Stimulated activated naive CD8-positive, alpha-beta T cell treated with anti-CD3 and anti-CD28 coated beads, Interleukin-15, amount 100 ng/mL, for 72 hours (primary cell): Measurements from ENCODE around the gene CREBL2.
A peak's percentile ranks its signal among the peaks of the same experiment; 100 is the strongest.
"Not testable (repeated sequence)": the region's sequence is repeated elsewhere in the genome, so short reads cannot be mapped to it uniquely, and the experiment has no call there.

Source experiments
- ATAC-seq: fragments of 150-1000 bp; cut with Tn5 transposase; 2 replicates; pipeline ENCODE4 v1.10.0; 2021; ENCODE audit warnings: mild to moderate bottlenecking, moderate library complexity
- DNase-seq, 2 donors: peaks; one replicate each; pipeline ENCODE4 v3.0.0; 2021 to 2022
- H3K27ac Mint-ChIP-seq, 2 donors: one replicate each; pipeline ENCODE4 v1.8.0; 2022; ENCODE audit warnings: mild to moderate bottlenecking in 2 of 2, mixed read lengths in 2 of 2, moderate library complexity in 2 of 2
- H3K27me3 Mint-ChIP-seq: one replicate; pipeline ENCODE4 v1.8.0; 2022; ENCODE audit warnings: mixed read lengths
- H3K4me1 Mint-ChIP-seq: one replicate; pipeline ENCODE4 v1.8.0; 2022; ENCODE audit warnings: mild to moderate bottlenecking, mixed read lengths
- H3K4me3 Mint-ChIP-seq, 2 donors: one replicate each; pipeline ENCODE4 v1.8.0; 2022; ENCODE audit warnings: mild to moderate bottlenecking in 2 of 2, mixed read lengths in 2 of 2, moderate library complexity in 1 of 2
- H3K9me3 Mint-ChIP-seq, 2 donors: one replicate each; pipeline ENCODE4 v1.8.0; 2022; ENCODE audit warnings: mixed read lengths in 2 of 2

The CREBL2 gene

DNA sequence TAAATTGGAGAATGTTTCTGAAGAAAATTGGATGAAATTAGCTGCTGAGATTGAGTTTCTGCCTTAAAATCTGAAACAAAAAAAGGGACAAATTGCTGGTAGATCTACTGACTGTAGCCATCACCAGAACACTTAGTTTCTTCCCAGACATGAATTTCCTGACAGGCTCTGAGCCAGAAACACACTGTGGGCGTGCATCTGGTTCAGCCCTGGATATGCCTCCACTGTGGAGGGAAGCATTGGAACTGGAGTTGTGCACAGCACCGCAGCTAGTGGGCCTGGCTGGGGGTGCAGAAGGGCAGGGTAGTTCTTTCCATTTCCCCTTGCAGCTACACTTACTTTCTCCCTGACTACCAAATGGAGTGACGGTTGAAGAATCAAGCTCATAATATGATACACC is 31.2 kb downstream of the CREBL2 start:
- peaks cover 12% of the 10 kb centered on the region for H3K4me1 Mint-ChIP-seq
- peaks cover 14 to 24% of the 10 kb centered on the region in 2 donors for H3K9me3 Mint-ChIP-seq

DNA sequence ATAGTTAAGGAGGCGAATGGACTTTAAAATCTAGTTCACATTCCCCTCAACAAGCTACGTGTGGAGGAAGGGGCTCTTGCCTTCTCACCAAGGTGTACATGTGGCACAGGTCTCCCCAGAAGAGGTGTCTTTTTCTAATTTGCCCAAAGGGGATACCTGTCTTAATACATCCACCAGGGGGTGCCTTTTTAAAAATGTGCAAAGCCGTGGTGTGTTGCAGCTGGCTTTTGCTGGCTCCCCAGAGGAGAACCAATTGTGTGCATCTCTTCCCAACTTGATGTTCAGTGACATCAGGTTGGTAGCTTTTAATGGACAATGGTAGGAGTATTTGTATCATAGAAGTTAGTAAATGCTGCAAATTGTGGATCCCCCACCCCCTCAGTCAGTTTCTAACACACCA is 33.8 kb downstream of the CREBL2 start:
- H3K9me3 Mint-ChIP-seq = peaks cover 34% of the 10 kb centered on the region in 2 donors
- no peaks in the 10 kb centered on the region for H3K27me3 Mint-ChIP-seq
- peak; percentile 86 for ATAC-seq
- H3K27ac Mint-ChIP-seq = no peak overlapping the region
- DNase-seq = peak; percentile 24 to 34
- H3K4me3 Mint-ChIP-seq = no peak overlapping the region
- H3K4me1 Mint-ChIP-seq = peaks cover 12% of the 10 kb centered on the region

More for the DNA sequence above, 31.2 kb downstream of the CREBL2 start:
- ATAC-seq (no peak), DNase-seq (no peak)
- H3K4me3 Mint-ChIP-seq = no peak overlapping the region
- no peaks in the 10 kb centered on the region for H3K27me3 Mint-ChIP-seq
- H3K27ac Mint-ChIP-seq = no peak overlapping the region

DNA sequence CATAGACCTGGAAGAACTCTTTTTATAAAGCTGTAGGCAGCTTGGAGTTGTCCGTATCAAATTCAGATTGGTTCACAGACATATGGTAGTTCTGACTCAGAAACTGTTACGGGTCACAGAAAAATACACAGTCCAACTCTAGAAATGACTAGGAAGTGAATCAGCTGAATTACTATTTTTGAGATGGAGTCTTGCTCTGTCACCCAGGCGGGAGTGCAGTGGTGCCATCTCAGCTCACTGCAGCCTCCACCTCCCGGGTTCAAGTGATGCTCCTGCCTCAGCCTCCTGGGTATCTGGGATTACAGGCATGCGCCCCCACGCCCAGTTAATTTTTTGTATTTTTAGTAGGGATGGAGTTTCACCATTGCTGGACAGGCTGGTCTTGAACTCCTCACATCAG is 34.3 kb downstream of the CREBL2 start:
- H3K27ac Mint-ChIP-seq = peak overlapping the region; percentile 69 to 85
- H3K4me1 Mint-ChIP-seq = peaks cover 12% of the 10 kb centered on the region
- DNase-seq (peak in 1 of 2 donors; percentile 21), ATAC-seq (peak; percentile 95)
- peaks cover 34 to 37% of the 10 kb centered on the region in 2 donors for H3K9me3 Mint-ChIP-seq
- H3K27me3 Mint-ChIP-seq, H3K4me3 Mint-ChIP-seq: not testable (repeated sequence)

DNA sequence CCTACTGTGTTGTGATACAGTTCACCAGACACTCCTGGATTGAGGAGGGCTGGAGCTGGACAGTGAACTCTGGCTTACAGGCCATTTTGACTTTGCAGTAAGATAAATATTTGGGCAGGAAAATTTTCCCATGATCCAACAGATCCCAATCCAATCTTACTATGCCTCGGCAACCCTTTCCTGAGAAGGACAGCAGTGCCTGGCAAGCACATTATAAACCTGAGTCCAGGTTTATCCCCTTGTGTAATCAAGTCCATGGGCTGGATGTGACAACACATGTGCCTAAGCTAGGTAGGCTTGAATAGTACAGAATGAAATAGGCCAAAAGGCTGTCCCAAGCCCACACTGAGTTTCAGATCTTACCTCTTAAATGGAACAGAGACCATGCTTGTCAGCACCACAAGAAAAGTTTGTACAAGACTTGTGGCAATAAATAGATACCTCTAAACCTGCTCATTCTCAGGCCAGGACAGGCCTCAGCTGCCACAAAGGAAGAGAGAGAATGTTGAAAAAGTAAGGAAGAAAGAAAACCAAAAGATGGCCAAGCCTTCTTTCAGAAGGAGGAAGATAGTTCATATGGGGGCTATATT is 34.9 kb downstream of the CREBL2 start:
- ATAC-seq = no peak
- Mint-ChIP-seq H3K27me3 (no peaks in the 10 kb centered on the region), H3K4me3 (no peak overlapping the region), H3K9me3 (peaks cover 39 to 42% of the 10 kb centered on the region in 2 donors), H3K4me1 (peaks cover 12% of the 10 kb centered on the region), H3K27ac (no peak overlapping the region)
- no peak for DNase-seq

DNA sequence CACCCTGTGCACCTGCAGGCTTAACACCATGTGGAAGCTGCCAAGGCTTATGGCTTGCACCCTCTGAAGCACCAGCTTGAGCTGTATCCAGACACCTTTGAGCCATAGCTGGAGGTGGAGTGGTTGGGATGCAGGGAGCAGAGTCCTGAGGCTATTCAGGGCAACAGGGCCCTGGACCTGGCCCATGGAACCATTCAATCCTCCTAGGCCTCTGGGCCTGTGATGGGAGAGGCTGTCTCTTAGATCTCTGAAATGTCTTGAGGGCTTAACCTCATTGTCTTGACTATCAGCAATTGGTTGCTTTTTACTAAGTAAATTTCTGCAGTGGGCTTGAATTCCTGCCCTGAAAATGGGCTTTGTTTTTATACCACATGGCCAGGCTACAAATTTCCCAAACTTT is 36.6 kb downstream of the CREBL2 start:
- no peak overlapping the region for H3K27ac Mint-ChIP-seq
- peaks cover 42 to 46% of the 10 kb centered on the region in 2 donors for H3K9me3 Mint-ChIP-seq
- ATAC-seq (no peak), DNase-seq (no peak)
- H3K4me1 Mint-ChIP-seq = peaks cover 12% of the 10 kb centered on the region
- no peak overlapping the region for H3K4me3 Mint-ChIP-seq
- no peaks in the 10 kb centered on the region for H3K27me3 Mint-ChIP-seq

DNA sequence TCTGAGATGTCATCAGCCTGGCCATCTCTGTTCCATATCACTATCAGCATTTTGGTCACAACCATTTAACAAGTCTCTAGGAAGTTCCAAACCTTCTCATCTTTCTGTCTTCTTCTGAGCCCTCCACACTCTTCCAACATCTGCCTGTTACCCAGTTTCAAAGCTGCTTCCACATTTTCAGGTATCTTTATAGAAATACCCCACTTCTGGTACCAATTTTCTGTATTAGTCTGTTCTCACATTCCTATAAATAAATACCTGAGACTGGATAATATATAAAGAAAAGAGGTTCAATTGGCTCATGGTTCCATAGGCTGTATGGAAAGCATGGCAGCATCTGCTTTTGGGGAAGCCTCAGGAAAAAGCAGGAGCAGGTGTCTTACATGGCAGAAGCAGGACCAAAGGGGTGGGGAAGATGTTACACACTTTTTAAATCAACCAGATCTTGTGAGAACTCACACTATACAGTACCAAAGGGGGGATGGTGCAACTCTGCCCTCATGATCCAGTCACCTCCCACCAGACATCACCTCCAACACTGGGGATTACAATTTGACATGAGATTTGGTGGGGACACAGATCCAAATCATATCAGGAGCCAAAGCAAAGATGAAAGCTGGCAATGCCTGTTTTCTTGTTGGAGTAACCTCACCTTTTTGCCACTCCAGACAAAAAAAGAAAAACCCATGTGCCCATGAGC is 37.4 kb downstream of the CREBL2 start:
- H3K27me3 Mint-ChIP-seq = no peaks in the 10 kb centered on the region
- H3K4me1 Mint-ChIP-seq = peaks cover 12% of the 10 kb centered on the region
- no peak for ATAC-seq
- no peak overlapping the region for H3K4me3 Mint-ChIP-seq
- peaks cover 42 to 46% of the 10 kb centered on the region in 2 donors for H3K9me3 Mint-ChIP-seq
- no peak for DNase-seq
- H3K27ac Mint-ChIP-seq = no peak overlapping the region

DNA sequence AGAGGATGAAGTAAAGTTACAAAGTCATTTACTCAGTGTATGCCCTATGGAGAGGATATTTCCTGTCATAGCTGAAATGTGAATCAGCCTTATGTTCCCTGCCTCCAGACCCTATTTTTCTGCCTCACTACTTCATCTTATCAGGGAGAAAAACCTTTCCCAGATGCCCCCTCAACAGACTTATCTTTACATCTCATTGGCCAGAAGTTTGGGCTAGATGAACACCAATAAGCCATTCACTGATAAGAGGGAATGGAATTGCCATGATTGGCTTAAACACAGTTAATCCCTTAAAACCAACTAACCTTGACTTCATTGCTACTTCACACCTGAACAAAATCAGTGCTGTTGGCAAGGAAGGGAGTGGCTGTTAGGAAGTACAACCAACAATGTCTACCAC is 40.1 kb downstream of the CREBL2 start:
- Mint-ChIP-seq H3K9me3 (peaks cover 40 to 43% of the 10 kb centered on the region in 2 donors), H3K27ac (no peak overlapping the region), H3K4me1 (peaks cover 10% of the 10 kb centered on the region), H3K4me3 (no peak overlapping the region), H3K27me3 (no peaks in the 10 kb centered on the region)
- ATAC-seq = no peak
- DNase-seq = no peak

DNA sequence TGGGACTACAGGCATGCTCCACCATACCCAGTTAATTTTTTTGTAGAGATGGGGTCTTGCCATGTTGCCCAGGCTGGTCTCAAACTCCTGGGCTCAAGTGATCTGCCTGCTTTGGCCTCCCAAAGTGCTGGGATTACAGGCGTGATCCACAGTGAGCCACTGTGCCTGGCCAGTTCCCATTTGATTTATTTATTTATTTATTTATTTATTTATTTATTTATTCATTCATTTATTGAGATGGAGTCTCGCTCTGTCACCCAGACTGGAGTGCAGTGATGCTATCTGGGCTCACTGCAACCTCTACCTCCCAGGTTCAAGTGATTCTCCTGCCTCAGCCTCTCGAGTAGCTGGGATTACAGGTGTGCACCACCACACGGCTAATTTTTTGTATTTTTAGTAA is 41.0 kb downstream of the CREBL2 start:
- not testable (repeated sequence) for H3K27ac Mint-ChIP-seq, H3K4me1 Mint-ChIP-seq, H3K27me3 Mint-ChIP-seq, DNase-seq, ATAC-seq, H3K4me3 Mint-ChIP-seq
- peaks cover 30 to 34% of the 10 kb centered on the region in 2 donors for H3K9me3 Mint-ChIP-seq

DNA sequence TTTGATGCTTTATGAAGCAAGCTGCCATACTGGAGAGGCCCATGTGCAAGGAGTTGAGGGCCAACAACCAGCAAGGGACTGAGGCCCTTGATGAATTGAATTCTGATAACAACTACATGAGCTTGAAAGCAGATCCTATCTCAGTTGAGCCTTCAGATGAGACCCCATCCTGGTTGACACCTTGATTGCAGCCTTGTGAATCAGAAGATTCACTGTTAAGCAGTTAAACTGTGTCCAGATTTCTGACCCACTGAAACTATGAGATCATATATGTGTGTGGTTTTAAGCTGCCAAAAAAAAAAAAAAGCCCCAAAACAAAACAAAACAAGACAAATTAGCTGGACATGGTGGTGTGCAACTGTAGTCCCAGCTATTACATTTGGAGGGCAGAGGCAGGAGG is 42.2 kb downstream of the CREBL2 start:
- DNase-seq (no peak), ATAC-seq (no peak)
- peaks cover 19 to 21% of the 10 kb centered on the region in 2 donors for H3K9me3 Mint-ChIP-seq
- H3K27ac Mint-ChIP-seq = no peak overlapping the region
- no peak overlapping the region for H3K4me3 Mint-ChIP-seq
- H3K4me1 Mint-ChIP-seq = peaks cover 10% of the 10 kb centered on the region
- no peaks in the 10 kb centered on the region for H3K27me3 Mint-ChIP-seq

DNA sequence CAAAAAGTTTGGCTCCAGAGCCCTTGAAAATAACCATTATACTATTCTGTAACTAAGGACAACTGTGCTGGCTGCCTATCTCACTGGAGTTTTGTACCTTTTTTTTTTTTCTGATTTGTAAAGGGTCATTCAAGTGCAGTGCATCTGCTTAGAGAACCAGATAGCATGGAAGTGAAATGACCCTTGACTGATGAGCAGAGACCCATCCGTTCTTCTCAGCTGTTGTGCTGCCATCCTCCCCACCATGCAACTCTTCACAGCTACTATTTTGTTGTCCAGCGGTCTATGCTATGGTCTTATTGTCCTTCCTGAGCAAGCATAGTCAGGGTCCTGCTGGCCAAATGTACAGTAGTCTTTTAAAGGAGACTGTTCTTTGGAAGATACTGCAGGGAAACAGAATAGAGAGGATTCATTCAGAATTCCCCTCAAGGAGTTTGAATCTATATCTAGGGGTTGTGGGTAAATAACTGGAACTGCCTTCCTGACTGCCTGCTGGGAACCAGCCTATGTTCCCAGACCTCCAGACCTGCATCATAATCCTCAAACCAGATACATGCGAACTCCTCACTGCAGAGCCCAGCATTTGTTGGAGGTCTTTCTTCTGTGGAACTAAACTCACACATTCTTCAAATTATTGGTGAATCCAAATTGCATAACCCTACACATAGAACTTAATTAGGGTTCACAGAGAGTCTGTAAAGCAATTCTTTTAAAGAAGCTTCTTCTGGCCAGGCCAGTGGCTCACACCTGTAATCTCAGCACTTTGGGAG is 43.2 kb downstream of the CREBL2 start:
- H3K4me3 Mint-ChIP-seq = no peak overlapping the region
- peaks cover 10% of the 10 kb centered on the region for H3K4me1 Mint-ChIP-seq
- DNase-seq = no peak
- peaks cover 10 to 12% of the 10 kb centered on the region in 2 donors for H3K9me3 Mint-ChIP-seq
- no peak overlapping the region for H3K27ac Mint-ChIP-seq
- H3K27me3 Mint-ChIP-seq = no peaks in the 10 kb centered on the region
- ATAC-seq = no peak

DNA sequence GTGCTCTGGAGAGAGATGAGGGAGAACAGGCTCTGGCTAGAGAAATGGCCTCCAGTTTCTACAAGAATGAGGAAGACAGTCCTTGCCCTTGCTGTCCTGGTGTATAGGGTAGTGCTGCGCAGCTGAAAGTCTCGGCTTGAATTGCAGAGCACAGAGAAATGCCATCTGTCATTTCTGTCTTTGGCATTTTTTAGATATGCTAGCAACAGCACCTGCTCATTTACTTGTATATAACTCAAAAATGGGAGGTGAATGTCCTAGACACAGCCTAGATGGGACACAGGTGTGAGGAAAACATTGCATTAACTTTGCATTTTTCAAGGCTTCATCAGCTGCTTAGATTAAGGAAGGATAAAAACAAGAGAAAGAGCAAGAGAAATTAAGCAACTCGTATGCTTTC is 48.5 kb downstream of the CREBL2 start:
- Mint-ChIP-seq H3K27me3 (no peaks in the 10 kb centered on the region), H3K4me3 (no peak overlapping the region), H3K9me3 (no peaks in the 10 kb centered on the region), H3K27ac (no peak overlapping the region), H3K4me1 (peaks cover 13% of the 10 kb centered on the region)
- ATAC-seq (no peak), DNase-seq (no peak)

DNA sequence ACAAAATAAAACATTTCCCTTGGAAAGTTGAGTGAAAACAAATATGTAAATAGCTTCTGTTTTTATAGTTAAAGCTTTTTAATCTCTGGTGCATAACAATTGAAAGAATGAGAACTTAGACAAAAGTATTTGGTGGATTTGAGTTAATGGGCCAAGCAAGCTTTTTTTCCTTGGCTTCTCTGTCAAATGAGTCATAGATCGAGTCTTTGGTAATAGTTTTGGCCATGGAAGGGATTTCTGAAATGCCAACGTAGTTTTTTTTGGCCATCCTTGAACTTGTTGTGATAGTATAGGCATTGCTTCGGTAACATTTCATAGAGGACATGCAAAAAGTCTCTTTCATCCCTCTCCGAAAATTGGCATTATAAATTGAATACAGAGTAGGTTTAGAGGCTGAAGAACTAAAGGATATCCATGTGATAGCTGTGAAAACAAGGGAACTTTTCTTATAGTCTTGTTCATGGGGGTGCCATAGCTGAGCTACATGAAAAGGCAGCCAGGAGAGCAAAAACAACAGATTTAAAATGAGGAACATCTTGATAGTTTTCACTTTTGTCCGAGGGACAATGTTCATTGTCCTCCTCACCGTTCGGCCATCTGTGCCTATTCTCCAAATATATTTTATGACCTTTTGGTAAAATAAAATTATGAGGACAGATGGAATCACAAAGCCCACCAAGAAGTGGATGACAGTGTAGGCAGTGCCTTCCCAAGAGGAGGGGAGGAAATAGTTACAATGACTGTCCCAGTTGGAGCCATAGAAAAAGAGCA is 49.6 kb downstream of the CREBL2 start:
- H3K9me3 Mint-ChIP-seq = no peaks in the 10 kb centered on the region
- H3K27ac Mint-ChIP-seq = no peak overlapping the region
- ATAC-seq (no peak), DNase-seq (no peak)
- H3K4me1 Mint-ChIP-seq = peaks cover 5% of the 10 kb centered on the region
- no peaks in the 10 kb centered on the region for H3K27me3 Mint-ChIP-seq
- H3K4me3 Mint-ChIP-seq = no peak overlapping the region

DNA sequence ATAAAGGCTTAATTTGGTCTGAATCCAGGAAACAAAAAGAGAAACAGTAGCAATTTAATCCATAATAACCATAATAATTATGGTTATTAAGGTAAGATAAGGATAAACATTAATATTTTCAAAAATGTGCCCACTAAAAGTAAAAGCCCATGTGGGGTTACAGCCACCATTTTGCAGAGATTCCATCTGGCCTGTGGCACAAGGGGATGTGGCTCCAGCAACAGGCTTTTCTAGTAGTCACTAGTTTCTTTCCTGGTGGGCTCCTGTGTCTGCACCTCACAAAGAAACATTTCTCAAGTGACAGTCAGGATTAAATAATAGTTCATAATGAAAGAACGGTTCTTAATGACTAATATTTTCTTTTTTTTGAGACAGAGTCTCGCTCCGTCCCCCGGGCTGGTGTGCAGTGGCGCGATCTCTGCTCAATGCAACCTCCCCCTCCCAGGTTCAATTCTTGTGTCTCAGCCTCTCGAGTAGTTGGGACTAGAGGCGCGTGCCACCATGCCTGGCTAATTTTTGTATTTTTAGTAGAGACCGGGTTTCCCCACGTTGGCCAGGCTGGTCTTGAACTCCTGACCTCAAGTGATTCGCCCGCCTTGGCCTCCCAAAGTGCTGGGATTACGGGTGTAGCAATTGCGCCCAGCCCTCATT is 52.1 kb downstream of the CREBL2 start:
- Mint-ChIP-seq H3K27ac (no peak overlapping the region), H3K9me3 (no peaks in the 10 kb centered on the region), H3K27me3 (no peaks in the 10 kb centered on the region)

DNA sequence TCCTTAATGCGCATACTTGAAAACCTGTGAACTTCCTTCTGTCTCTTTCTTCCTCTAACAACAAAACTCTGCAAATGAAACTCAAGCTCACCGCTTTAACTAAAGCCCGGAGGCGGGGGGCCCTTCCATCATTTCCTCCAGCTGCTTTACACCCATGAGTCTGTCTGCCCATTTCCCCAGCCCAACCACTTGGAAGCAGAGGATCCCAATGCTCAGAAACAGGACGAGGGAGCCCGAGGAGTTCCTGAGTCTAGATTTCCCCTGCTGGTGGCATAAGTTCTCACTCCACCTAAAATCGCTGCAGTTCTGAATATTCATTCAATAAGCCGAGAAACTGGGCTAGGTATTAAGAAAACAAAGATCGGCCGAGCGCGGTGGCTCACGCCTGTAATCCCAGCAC is 53.5 kb downstream of the CREBL2 start:
- Mint-ChIP-seq H3K27me3 (no peaks in the 10 kb centered on the region), H3K4me1 (peaks cover 5% of the 10 kb centered on the region), H3K4me3 (no peak overlapping the region), H3K27ac (no peak overlapping the region), H3K9me3 (no peaks in the 10 kb centered on the region)
- no peak for ATAC-seq
- DNase-seq = no peak

More for the DNA sequence above, 52.1 kb downstream of the CREBL2 start:
- peaks cover 5% of the 10 kb centered on the region for H3K4me1 Mint-ChIP-seq
- ATAC-seq (no peak), DNase-seq (no peak)
- no peak overlapping the region for H3K4me3 Mint-ChIP-seq

DNA sequence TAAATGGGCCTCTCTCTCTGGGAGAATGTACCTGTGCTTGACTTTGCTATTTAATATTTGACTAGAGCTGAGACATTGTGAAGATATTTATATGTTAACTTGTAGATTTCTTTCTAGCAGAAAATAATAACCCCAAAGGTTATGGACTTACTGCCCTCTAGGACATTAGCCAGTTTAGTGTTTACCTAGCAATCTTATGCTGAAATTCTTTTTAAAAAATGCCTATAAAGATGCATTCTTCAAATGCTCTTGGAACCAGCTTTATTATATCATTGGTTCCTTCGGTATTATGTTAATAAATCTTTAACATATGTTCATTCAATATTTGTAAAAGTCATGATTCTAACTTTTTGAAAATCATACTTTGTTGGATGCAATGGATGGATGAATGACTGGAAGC is 56.3 kb downstream of the CREBL2 start:
- ATAC-seq (no peak), DNase-seq (no peak)
- H3K9me3 Mint-ChIP-seq = no peaks in the 10 kb centered on the region
- no peak overlapping the region for H3K4me3 Mint-ChIP-seq
- H3K27ac Mint-ChIP-seq = no peak overlapping the region
- no peaks in the 10 kb centered on the region for H3K27me3 Mint-ChIP-seq
- H3K4me1 Mint-ChIP-seq = peaks cover 16% of the 10 kb centered on the region
